Adrenal gland (tissue), 12 donors: ENCODE results near the gene LCN12. TPM values are rescaled to one million over a fixed set of nuclear protein-coding genes. Genes with fewer than 3 reads are reported as not detected.

Experiments used
- DNase-seq, 7 donors: peaks; one replicate each; pipeline ENCODE4 v3.0.0-alpha.2; 2019 to 2020
- H3K27ac ChIP-seq, 5 donors: fragments of 200-600 bp; sonication (generic) in 4 of 5; 1 replicate in 3 of 5; 2 replicates in 2 of 5; pipeline versions ENCODE4 v1.5.1 to v1.8.0; 2016 to 2020; ENCODE audit warnings: mild to moderate bottlenecking in 1 of 5
- H3K27me3 ChIP-seq: fragments of 200-600 bp; 2 replicates; pipeline ENCODE4 v1.8.0; 2021
- H3K36me3 ChIP-seq, 2 donors: fragments of 200-600 bp; replicated peaks in 1 of 2; 1 replicate in 1 of 2; 2 replicates in 1 of 2; pipeline versions ENCODE4 v1.5.1 to v1.8.0; 2018 to 2022
- H3K4me1 ChIP-seq, 2 donors: fragments of 200-600 bp; replicated peaks in 1 of 2; 1 replicate in 1 of 2; 2 replicates in 1 of 2; pipeline versions ENCODE4 v1.5.1 to v1.8.0; 2018 to 2021
- H3K4me3 ChIP-seq, 4 donors: fragments of 200-600 bp; sonication (generic) in 3 of 4; one replicate each; pipeline ENCODE4 v1.5.1; 2016 to 2018
- H3K9me3 ChIP-seq, 3 donors: fragments of 200-600 bp; sonication (generic) in 1 of 3; replicated peaks in 1 of 3; 1 replicate in 2 of 3; 2 replicates in 1 of 3; pipeline versions ENCODE4 v1.5.1 to v1.8.0; 2016 to 2021
- POLR2A ChIP-seq, 2 donors: fragments of 450-650 bp; IDR thresholded peaks; one replicate each; pipeline ENCODE4 v1.6.1; 2017; ENCODE audit warnings: antibody characterized with exemption in 2 of 2, mild to moderate bottlenecking in 2 of 2, moderate library complexity in 1 of 2
- WGBS, 4 donors: extraction: QIAGEN DNeasy Blood & Tissue Kit in 2 of 4; methylation state at CpG; one replicate each; pipeline versions ENCODE4 v1.1.5 to v1.1.7; 2013 to 2017; 5-methylcytosine and 5-hydroxymethylcytosine counted together
- intact Hi-C, 2 donors: fragments of 100-400 bp; cut with DNase I; formaldehyde crosslinking; loops; one replicate each; pipeline versions ENCODE4 v1.14.1 to v1.15.0; 2022 to 2023
- polyA plus RNA-seq, 3 donors: library from polyadenylated mRNA; stranded (reverse); fragments of 200-250 nt in 2 of 3; fragments of 350-450 nt in 1 of 3; fragmentation: Illumina TruSeq in 1 of 3; extraction: RNeasy Lipid Tissue Mini Kit (QIAGEN cat#74804) in 1 of 3; gene quantifications; one replicate each; pipeline ENCODE4 v1.2.3, GENCODE V29; 2013 to 2014
- total RNA-seq, 9 donors: library from RNA; depleted of rRNA in 4 of 9; stranded (reverse); fragments of >200 nt in 4 of 9; fragments of 120-200 nt in 1 of 9; fragmentation: NEBNext Ultra II Directional in 1 of 9; extraction: Animal tissue kit (Norgen Biotek cat#: 25700) in 1 of 9; gene quantifications; one replicate each; pipeline versions ENCODE4 v1.1.0 to v1.2.4, GENCODE V29; 2013 to 2023
- TF ChIP-seq, protein P1 (sequence below), 6 experiments: fragments of 450-650 bp in 4 of 6; fragments of 200-600 bp in 2 of 6; sonication (generic) in 1 of 6; IDR thresholded peaks; 1 replicate in 5 of 6; 2 replicates in 1 of 6; pipeline versions ENCODE4 v1.5.1 to v1.8.0; 2016 to 2021; ENCODE audit warnings: antibody characterized with exemption in 6 of 6, mild to moderate bottlenecking in 2 of 6, moderate library complexity in 1 of 6
- donor health status: healthy with polysubstance abuse.
- donor health status: Bipolar disorder and iron deficiency.
- donor health status: DM: yes; HTN: yes; CAD: no.
- donor health status: DM: no; HTN: no; CAD: no.
- donor health status: DM: no; HTN: no; CAD: no.
- donor health status: DM: yes; HTN: yes; CAD: no.

The LCN12 gene
- total and polyA plus RNA-seq, 12 donors: 0.75 to 31.8 (median 4.4) TPM; not detected in 1

DNA sequence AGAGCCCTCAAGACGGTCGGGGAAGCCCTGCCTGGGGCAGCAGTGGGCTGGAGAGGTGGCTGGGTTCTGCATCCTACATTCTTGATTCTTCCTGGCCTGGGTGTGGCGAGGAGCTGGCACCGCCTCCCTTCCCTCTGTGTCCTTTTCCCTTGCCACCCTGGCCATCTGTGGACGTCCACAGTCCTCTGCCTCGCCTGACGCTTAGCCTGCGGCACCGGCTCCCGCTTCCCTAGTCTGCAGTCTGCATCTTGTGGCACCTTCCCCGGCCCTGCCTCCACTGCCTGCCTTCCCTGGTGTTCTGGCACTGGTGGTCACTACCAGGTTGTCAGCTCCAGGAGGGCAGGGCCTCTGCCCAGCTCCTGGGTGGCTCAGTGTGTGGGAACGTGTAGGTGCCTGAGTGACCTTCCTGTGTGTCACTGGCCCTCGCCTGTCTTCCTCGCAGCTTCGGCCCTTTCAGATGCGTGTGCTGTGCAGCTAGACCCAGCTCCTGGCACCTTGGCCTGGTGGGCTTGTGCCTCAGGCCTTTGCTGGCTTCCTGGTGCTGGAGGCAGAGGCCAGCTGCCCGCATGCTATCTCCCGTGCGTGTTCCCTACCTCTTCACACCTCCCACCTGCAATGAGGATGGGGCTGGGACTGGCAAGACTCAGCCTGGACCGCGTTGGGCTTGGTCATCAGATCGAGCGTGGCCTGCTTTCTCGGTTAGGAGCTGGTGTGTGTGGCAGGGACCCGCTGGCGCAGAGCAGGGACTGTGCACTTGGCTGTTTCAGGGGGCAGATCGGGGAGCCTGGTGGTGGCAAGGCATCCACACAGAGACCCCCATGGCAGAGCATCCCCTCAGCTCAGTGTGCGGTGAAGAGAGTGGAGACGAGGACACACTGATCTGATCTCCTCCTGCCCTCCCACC, 44.8 kb upstream of the LCN12 start:
- TF ChIP-seq, protein P1, sequence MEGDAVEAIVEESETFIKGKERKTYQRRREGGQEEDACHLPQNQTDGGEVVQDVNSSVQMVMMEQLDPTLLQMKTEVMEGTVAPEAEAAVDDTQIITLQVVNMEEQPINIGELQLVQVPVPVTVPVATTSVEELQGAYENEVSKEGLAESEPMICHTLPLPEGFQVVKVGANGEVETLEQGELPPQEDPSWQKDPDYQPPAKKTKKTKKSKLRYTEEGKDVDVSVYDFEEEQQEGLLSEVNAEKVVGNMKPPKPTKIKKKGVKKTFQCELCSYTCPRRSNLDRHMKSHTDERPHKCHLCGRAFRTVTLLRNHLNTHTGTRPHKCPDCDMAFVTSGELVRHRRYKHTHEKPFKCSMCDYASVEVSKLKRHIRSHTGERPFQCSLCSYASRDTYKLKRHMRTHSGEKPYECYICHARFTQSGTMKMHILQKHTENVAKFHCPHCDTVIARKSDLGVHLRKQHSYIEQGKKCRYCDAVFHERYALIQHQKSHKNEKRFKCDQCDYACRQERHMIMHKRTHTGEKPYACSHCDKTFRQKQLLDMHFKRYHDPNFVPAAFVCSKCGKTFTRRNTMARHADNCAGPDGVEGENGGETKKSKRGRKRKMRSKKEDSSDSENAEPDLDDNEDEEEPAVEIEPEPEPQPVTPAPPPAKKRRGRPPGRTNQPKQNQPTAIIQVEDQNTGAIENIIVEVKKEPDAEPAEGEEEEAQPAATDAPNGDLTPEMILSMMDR (IDR thresholded peaks at IDR 0.05): no peak
- TF ChIP-seq POLR2A (IDR thresholded peaks at IDR 0.05): no peak
- 94 to 96% (median 95%) methylated on average over 17 to 29 of the region's 29 CpGs for WGBS, 4 donors
- Histone ChIP-seq H3K4me3 (no peak overlapping the region), H3K27ac (no peak overlapping the region), H3K4me1 (peaks cover 8 to 10% of the 10 kb centered on the region in 2 donors), H3K27me3 (no peaks in the 10 kb centered on the region), H3K36me3 (peaks cover 0 to 28% of the 10 kb centered on the region in 2 donors), H3K9me3 (no peaks in the 10 kb centered on the region)
- DNase-seq: no peak
- intact Hi-C loops: no loop called here

GRCh38 chr9:136910197-136910900, 41.7 kb upstream of the LCN12 start:
- no peak for DNase-seq
- no peak overlapping the region for H3K27ac ChIP-seq
- WGBS, 4 donors: 95 to 96% (median 95%) methylated on average over 10 to 12 of the region's 12 CpGs
- intact Hi-C loops: no loop called here
- no peaks in the 10 kb centered on the region for H3K4me1 ChIP-seq
- no peaks in the 10 kb centered on the region for H3K27me3 ChIP-seq
- TF ChIP-seq POLR2A (IDR thresholded peaks at IDR 0.05): no peak
- TF ChIP-seq, protein P1 (IDR thresholded peaks at IDR 0.05): no peak
- no peaks in the 10 kb centered on the region for H3K9me3 ChIP-seq
- no peak overlapping the region for H3K4me3 ChIP-seq
- peaks cover 0 to 34% of the 10 kb centered on the region in 2 donors for H3K36me3 ChIP-seq

DNA sequence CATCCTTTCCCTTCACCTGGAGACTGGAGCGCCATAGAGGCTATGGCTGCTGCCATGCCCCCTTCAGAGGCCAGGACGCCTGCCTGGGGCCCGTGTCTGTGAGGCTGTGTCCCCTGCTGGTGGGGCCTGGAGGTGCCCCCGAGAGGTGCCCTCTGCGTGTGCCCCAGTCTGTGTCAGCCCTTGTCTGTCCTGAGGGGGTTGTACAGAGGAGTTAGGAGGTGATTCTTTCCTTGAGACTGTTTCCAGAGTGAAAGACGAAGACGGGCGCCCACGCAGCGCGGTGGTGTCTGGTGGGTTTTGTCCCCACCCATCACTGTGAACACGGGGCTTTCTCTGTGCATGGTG, 41.2 kb upstream of the LCN12 start:
- Histone ChIP-seq H3K36me3 (peaks cover 0 to 34% of the 10 kb centered on the region in 2 donors), H3K27me3 (no peaks in the 10 kb centered on the region), H3K4me3 (no peak overlapping the region), H3K4me1 (no peaks in the 10 kb centered on the region), H3K9me3 (no peaks in the 10 kb centered on the region), H3K27ac (no peak overlapping the region)
- intact Hi-C loops: no loop called here
- no peak for TF ChIP-seq POLR2A (IDR thresholded peaks at IDR 0.05)
- WGBS, 4 donors: 86 to 94% (median 91%) methylated on average over 9 to 12 of the region's 12 CpGs
- DNase-seq: no peak

DNA sequence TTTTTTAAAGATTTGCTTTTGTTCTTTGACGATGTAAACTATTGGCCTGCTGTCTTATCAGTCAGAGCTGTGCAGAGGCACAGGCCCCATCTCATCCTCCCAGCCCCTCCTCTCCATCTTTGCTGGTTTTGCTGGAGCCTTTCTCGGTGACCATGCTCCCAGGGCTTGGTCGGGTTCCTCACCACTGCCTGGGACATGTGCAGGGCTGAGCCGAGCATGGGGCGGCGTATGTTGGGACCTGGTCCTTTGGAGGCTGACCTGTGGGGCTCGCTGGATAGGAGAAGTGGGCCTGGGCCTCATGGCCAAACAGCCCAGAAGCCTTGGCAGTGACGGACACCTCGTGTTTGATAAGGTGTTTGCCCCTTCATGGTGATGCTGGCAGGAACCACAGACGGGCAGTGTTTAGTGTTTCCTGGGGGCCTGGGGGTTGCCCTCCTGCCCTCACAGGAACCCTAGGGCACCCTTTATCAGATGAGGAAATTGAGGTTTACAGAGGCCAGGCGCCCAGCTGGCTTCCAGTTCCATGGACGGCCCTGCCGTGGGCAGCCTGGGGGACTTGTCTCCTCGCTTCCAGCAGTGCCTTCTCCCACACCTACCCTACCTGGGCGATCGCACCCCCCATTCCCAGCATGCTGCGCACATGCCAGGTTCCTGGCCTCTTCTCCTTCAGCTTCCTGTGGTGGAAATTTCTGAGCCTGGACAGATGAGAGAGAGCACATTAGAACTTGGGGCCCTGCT, 38.2 kb upstream of the LCN12 start:
- Histone ChIP-seq H3K27ac (no peak overlapping the region), H3K4me3 (no peak overlapping the region), H3K4me1 (no peaks in the 10 kb centered on the region), H3K9me3 (no peaks in the 10 kb centered on the region), H3K36me3 (peaks cover 0 to 41% of the 10 kb centered on the region in 2 donors), H3K27me3 (no peaks in the 10 kb centered on the region)
- intact Hi-C loops: no loop called here
- WGBS, 4 donors: 90 to 92% (median 92%) methylated on average over 8 to 17 of the region's 17 CpGs
- DNase-seq: no peak
- no peak for TF ChIP-seq POLR2A (IDR thresholded peaks at IDR 0.05)
- TF ChIP-seq, protein P1 (IDR thresholded peaks at IDR 0.05): no peak
